ENCODE measurements around the gene SLC39A13. TPM values are rescaled to one million over a fixed set of nuclear protein-coding genes. Genes with fewer than 3 reads are reported as not detected.

SLC39A13 gene
- total RNA-seq, 4 donors from 2014 or later = 51.3 to 84.3 (median 66.8) TPM

DNA sequence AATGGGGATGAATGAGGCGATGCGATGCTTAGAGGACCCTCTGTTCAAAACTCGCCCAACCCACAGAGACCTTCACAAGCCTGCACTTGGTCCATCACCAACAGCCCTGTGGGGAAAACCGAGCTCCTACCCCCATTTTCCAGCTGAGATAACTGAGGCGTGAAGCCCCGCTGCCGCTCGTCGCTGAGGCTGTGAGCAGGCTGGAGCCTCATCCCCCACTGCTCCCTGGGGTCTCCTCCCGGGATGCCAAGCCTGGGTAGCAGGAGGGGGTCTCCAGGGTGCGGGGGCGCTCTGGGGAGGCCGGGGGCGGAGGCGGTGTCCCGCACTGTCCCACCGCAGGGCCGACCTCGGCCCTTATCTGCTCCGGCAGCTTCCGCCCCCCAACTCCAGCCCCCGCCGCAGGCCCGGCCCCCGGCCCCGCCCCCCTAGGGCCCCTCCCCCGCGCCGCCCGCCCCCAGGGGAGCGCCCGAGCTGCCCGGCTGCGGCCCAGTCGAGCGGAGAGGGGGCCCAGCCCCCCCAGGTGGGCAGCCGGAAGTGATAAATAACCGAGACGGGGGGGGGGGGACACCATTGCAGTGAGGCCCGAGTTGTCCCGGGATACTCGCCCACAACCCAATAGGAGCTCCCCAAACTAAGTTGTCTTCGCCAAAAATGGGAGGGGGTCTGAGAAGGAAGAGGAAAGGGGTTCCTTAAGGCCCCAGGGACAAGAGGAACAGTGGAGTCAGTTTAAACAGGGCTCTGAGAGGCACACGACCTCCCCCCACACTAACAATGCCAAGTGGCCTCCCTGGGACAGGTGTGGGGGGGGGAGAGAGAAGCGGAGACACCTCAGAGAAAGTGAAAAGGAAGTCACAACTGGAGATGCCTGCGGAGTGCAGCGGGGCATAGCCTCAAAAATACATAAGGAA, 8.3 kb upstream of the SLC39A13 start:
- 14% methylated on average over 12 to 15 of the region's 47 CpGs for WGBS, 2 donors
- no peaks in the 10 kb centered on the region for H3K36me3 ChIP-seq
- H3K27me3 ChIP-seq = no peaks in the 10 kb centered on the region
- H3K4me1 ChIP-seq = peaks cover 5 to 26% of the 10 kb centered on the region in 2 donors
- peak; percentile 39 to 44 for DNase-seq
- peak overlapping the region; percentile 61 to 88 (median 86) for H3K27ac ChIP-seq
- peak in 1 of 2 donors; percentile 50 for TF ChIP-seq POLR2A (IDR thresholded peaks at IDR 0.05)
- TF ChIP-seq, protein P1, sequence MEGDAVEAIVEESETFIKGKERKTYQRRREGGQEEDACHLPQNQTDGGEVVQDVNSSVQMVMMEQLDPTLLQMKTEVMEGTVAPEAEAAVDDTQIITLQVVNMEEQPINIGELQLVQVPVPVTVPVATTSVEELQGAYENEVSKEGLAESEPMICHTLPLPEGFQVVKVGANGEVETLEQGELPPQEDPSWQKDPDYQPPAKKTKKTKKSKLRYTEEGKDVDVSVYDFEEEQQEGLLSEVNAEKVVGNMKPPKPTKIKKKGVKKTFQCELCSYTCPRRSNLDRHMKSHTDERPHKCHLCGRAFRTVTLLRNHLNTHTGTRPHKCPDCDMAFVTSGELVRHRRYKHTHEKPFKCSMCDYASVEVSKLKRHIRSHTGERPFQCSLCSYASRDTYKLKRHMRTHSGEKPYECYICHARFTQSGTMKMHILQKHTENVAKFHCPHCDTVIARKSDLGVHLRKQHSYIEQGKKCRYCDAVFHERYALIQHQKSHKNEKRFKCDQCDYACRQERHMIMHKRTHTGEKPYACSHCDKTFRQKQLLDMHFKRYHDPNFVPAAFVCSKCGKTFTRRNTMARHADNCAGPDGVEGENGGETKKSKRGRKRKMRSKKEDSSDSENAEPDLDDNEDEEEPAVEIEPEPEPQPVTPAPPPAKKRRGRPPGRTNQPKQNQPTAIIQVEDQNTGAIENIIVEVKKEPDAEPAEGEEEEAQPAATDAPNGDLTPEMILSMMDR (IDR thresholded peaks at IDR 0.05) = no peak
- intact Hi-C loops (cut with DNase I) = no loop called here
- H3K4me3 ChIP-seq (replicated peaks in 1 of 3) = peak overlapping the region in 2 of 3 donors; percentile 10 to 53
- H3K9me3 ChIP-seq = no peaks in the 10 kb centered on the region

DNA sequence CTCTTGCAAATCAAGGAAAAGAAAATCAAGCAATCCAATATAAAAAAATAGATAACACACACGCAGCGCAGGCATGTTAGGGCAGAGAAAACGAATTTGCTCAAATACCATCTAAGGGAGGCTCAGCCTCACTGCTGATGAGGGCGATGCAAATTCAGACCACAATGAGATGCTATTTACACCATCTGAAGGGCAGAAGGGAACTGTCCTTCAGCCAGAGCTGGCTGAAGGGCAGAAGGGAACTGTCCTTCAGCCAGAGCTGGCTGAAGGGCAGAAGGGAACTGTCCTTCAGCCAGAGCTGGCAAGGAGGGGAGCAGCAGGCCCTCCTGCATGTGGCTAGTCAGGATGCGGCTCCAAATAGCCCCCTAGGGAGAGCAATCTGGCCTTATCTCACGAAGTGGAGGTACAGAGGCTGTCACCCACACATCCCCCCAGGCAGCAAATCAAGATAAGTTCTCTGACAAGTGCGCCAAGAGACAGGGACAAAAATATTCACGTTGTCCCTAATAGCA, 7.6 kb upstream of the SLC39A13 start:
- TF ChIP-seq, protein P1 (IDR thresholded peaks at IDR 0.05) = no peak
- TF ChIP-seq POLR2A (IDR thresholded peaks at IDR 0.05) = no peak
- Histone ChIP-seq H3K27me3 (no peaks in the 10 kb centered on the region), H3K27ac (peak overlapping the region; percentile 61 to 88 (median 86)), H3K4me3 (replicated peaks in 1 of 3) (no peak overlapping the region), H3K36me3 (no peaks in the 10 kb centered on the region), H3K4me1 (peaks cover 5 to 20% of the 10 kb centered on the region in 2 donors), H3K9me3 (no peaks in the 10 kb centered on the region)
- intact Hi-C loops (cut with DNase I) = no loop called here
- DNase-seq = no peak
- WGBS, 2 donors = 41 to 54% methylated on average over 8 of the region's 8 CpGs

DNA sequence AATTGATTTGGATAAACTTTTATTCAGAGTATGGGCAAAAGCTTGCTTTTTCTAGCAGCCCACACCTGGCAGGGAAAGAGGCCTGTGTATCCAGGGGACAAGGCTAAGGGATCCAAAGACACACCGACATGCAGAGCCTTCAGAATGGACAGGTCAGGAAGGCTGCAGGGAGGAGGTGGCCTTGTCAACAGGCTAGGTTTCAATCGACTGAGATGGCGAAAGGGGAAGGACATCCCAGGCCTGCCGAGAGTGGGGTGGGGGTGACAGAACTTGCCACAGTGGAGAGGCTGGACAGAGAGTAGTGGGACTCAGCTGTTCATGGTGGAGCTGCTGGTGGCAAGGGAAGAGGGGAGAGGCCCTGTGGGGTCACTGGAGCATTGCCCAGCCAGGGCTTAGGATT, 5.3 kb upstream of the SLC39A13 start:
- no peaks in the 10 kb centered on the region for H3K36me3 ChIP-seq

DNA sequence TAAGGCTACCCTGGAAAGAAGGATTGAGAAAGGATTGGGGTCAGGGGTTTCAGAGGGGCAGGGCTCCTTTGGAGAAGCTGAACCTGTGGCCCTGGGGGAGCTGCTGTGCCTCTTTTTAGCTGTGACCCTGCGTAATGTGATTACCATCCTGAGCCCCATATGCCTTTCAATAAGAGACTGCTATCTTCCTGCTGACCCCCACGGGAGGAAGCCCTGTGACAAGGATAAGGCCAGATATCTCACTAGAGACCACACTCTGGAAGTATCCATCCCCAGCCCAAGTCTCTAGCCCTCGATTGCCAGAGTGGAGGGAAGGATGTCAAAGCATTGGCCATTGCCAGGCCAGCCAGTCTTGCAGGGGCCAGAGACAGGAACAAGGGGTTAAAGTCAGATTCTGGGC, 4.8 kb upstream of the SLC39A13 start:
- DNase-seq = no peak
- Histone ChIP-seq H3K27me3 (no peaks in the 10 kb centered on the region), H3K4me3 (replicated peaks in 1 of 3) (no peak overlapping the region), H3K36me3 (no peaks in the 10 kb centered on the region), H3K27ac (no peak overlapping the region), H3K9me3 (no peaks in the 10 kb centered on the region), H3K4me1 (peaks cover 13 to 32% of the 10 kb centered on the region in 2 donors)
- intact Hi-C loops (cut with DNase I) = no loop called here
- no peak for TF ChIP-seq POLR2A (IDR thresholded peaks at IDR 0.05)
- TF ChIP-seq, protein P1 (IDR thresholded peaks at IDR 0.05) = no peak
- WGBS, 2 donors = 62 to 75% methylated on average over 3 of the region's 3 CpGs

More for the DNA sequence above, 5.3 kb upstream of the SLC39A13 start:
- DNase-seq = no peak
- TF ChIP-seq POLR2A (IDR thresholded peaks at IDR 0.05) = no peak
- TF ChIP-seq, protein P1 (IDR thresholded peaks at IDR 0.05) = no peak
- H3K27me3 ChIP-seq = no peaks in the 10 kb centered on the region
- no peaks in the 10 kb centered on the region for H3K9me3 ChIP-seq
- no peak overlapping the region for H3K27ac ChIP-seq
- peaks cover 13 to 32% of the 10 kb centered on the region in 2 donors for H3K4me1 ChIP-seq
- H3K4me3 ChIP-seq (replicated peaks in 1 of 3) = no peak overlapping the region
- WGBS, 2 donors = 69 to 76% methylated on average over 4 of the region's 4 CpGs
- intact Hi-C loops (cut with DNase I) = no loop called here

Measured in thyroid gland (tissue), 4 donors.